GM12878 (cell line): ENCODE results near the gene UBE2G2. TPM values are rescaled to one million over a fixed set of nuclear protein-coding genes. Genes with fewer than 3 reads are reported as not detected.
A peak's percentile ranks its signal among the peaks of the same experiment; 100 is the strongest.

Source experiments
- ATAC-seq: fragments of 200-7000 bp; cut with Tn5 transposase; 3 replicates; pipeline ENCODE4 v1.9.1; 2020; ENCODE audit warnings: mild to moderate bottlenecking, moderate library complexity
- BruUV-seq: library from RNA; stranded (reverse); fragments of 400-500 nt; replicated peaks from 2 replicates; lab custom pipeline; 2021; lab: Mats Ljungman, UMichigan
- CTCF ChIA-PET: fragments of 300-600 bp; sonication (Branson Sonifier 250); formaldehyde crosslinking; extraction: SDS; loops from one replicate; lab custom pipeline; 2021; ENCODE audit warnings: inconsistent platforms; lab: Yijun Ruan, JAX
- POLR2A ChIA-PET: fragments of 350-600 bp; formaldehyde crosslinking; extraction: SDS; loops from one replicate; lab custom pipeline; 2021; ENCODE audit warnings: inconsistent platforms; lab: Charles Lee
- RAD21 ChIA-PET: fragments of 300-600 bp; sonication (Branson Sonifier 250); formaldehyde crosslinking; loops from one replicate; lab custom pipeline; 2023; ENCODE audit warnings: antibody characterized with exemption; ENCODE audit not compliant: unreplicated experiment; lab: Charles Lee
- SMC1A ChIA-PET: fragments of 300-600 bp; sonication (Branson Sonifier 250); formaldehyde crosslinking; loops from one replicate; lab custom pipeline; 2023; ENCODE audit not compliant: unreplicated experiment, uncharacterized antibody; lab: Charles Lee
- DNase-seq: peaks from one replicate; pipeline ENCODE4 v3.0.0-alpha.2; 2011; ENCODE audit warnings: low read depth, low spot score
- FAIRE-seq: peaks from 3 replicates; lab custom pipeline; 2011; peaks lifted over from hg19 to GRCh38; lab: Jason Lieb, UNC
- H2AFZ ChIP-seq: 2 replicates; pipeline ENCODE4 v1.6.0; 2011; ENCODE audit warnings: low read depth, low read length, control low read depth; ENCODE audit not compliant: control insufficient read depth
- H3K27ac ChIP-seq: 2 replicates; pipeline ENCODE4 v1.5.1; 2011; ENCODE audit warnings: control low read depth; ENCODE audit not compliant: control insufficient read depth, insufficient read depth
- H3K27me3 ChIP-seq, 2 experiments: replicated peaks in 1 of 2; 2 replicates each; pipeline versions ENCODE4 v1.6.0 to v1.6.1; 2011; ENCODE audit warnings: low read length in 1 of 2; ENCODE audit not compliant: control insufficient read depth in 2 of 2, insufficient read depth in 2 of 2
- H3K36me3 ChIP-seq, 2 experiments: 2 replicates each; pipeline ENCODE4 v1.5.1; 2011; ENCODE audit warnings: low read length in 1 of 2; ENCODE audit not compliant: control insufficient read depth in 2 of 2, insufficient read depth in 2 of 2
- H3K4me1 ChIP-seq: 2 replicates; pipeline ENCODE4 v1.6.1; 2011; ENCODE audit warnings: mild to moderate bottlenecking, low read length, moderate library complexity, mixed read lengths; ENCODE audit not compliant: control insufficient read depth, insufficient read depth
- H3K4me2 ChIP-seq: 2 replicates; pipeline ENCODE4 v1.6.0; 2011; ENCODE audit warnings: control low read depth; ENCODE audit not compliant: control insufficient read depth, insufficient read depth
- H3K4me3 ChIP-seq: fragments of 200-600 bp; sonication (generic); 2 replicates; pipeline ENCODE4 v1.5.1; 2016
- H3K79me2 ChIP-seq: 2 replicates; pipeline ENCODE4 v1.6.0; 2011; ENCODE audit warnings: low read length; ENCODE audit not compliant: control insufficient read depth, insufficient read depth
- H3K9ac ChIP-seq: 2 replicates; pipeline ENCODE4 v1.8.0; 2011; ENCODE audit warnings: low read length, control low read depth, mixed read lengths; ENCODE audit not compliant: control insufficient read depth, insufficient read depth
- H3K9me3 ChIP-seq: replicated peaks from 3 replicates; pipeline ENCODE4 v1.5.1; 2011; ENCODE audit warnings: mild to moderate bottlenecking, low read length; ENCODE audit not compliant: control insufficient read depth, insufficient read depth
- H4K20me1 ChIP-seq: 2 replicates; pipeline ENCODE4 v1.6.0; 2011; ENCODE audit not compliant: control insufficient read depth, insufficient read depth
- CTCF ChIP-seq, 3 experiments: IDR thresholded peaks in 2 of 3; conservative IDR thresholded peaks in 1 of 3; 2 replicates each; pipeline ENCODE4 v1.5.1; 2011; ENCODE audit warnings: low read depth in 3 of 3, low read length in 3 of 3, mild to moderate bottlenecking in 3 of 3, control low read depth in 2 of 3, moderate library complexity in 2 of 3, inconsistent platforms in 1 of 3, mixed read lengths in 1 of 3; ENCODE audit not compliant: control insufficient read depth in 2 of 3, insufficient read depth in 1 of 3; ENCODE audit errors: extremely low read depth in 1 of 3
- HSF1 ChIP-seq: fragments of 150-350 bp; IDR thresholded peaks from 2 replicates; pipeline ENCODE4 v1.6.1; 2014; ENCODE audit warnings: mild to moderate bottlenecking, low read depth, low read length
- MEF2B ChIP-seq: fragments of 450-650 bp; IDR thresholded peaks from 2 replicates; pipeline ENCODE4 v1.6.1; 2018; ENCODE audit warnings: mild to moderate bottlenecking, moderate library complexity; ENCODE audit not compliant: partially characterized antibody, poor library complexity, severe bottlenecking
- MLLT1 ChIP-seq: fragments of 450-650 bp; IDR thresholded peaks from 2 replicates; pipeline ENCODE4 v1.6.1; 2016; ENCODE audit warnings: mild to moderate bottlenecking
- POU2F2 ChIP-seq: IDR thresholded peaks from 3 replicates; pipeline ENCODE4 v1.6.1; 2011; ENCODE audit warnings: low read depth, mild to moderate bottlenecking, low read length, borderline replicate concordance
- RFX5 ChIP-seq: IDR thresholded peaks from 2 replicates; pipeline ENCODE4 v1.6.1; 2011; ENCODE audit warnings: low read depth, low read length, improper control_type of control experiment
- SMAD1 ChIP-seq: fragments of 450-650 bp; IDR thresholded peaks from 2 replicates; pipeline ENCODE4 v1.6.1; 2018; ENCODE audit warnings: mild to moderate bottlenecking, low read depth; ENCODE audit not compliant: partially characterized antibody
- WGBS: methylation state at CpG from one replicate; pipeline ENCODE4 v1.1.6; 2016; ENCODE audit warnings: low lambda C conversion rate; ENCODE audit not compliant: insufficient replicate concordance, insufficient coverage; ENCODE audit errors: missing lambda C conversion rate; 5-methylcytosine and 5-hydroxymethylcytosine counted together
- in situ Hi-C: fragments of 300-500 bp; cut with MboI; formaldehyde crosslinking; loops from 9 replicates; pipeline ENCODE4 v1.14.3; 2018; ENCODE audit warnings: mixed read lengths
- intact Hi-C: fragments of 100-400 bp; cut with micrococcal nuclease; formaldehyde crosslinking; loops from one replicate; pipeline ENCODE4 v1.14.2; 2022; ENCODE audit not compliant: unreplicated experiment
- polyA plus RNA-seq, 11 experiments: library from polyadenylated mRNA; depleted of rRNA in 4 of 11; unstranded in 6 of 11; stranded (reverse) in 5 of 11; fragments of >200 nt; fragmentation: Nextera tagmentation in 4 of 11; fragmentation: Illumina TruSeq in 1 of 11; extraction: Ambion mirVana in 4 of 11; extraction: Trizol in 1 of 11; gene quantifications; 1 replicate in 1 of 11; 2 replicates in 10 of 11; pipeline versions ENCODE4 v1.2.1 to v1.2.3, GENCODE V29; 2011 to 2016; ENCODE audit warnings: inconsistent platforms in 2 of 11, missing spikeins in 2 of 11, low read depth in 1 of 11
- total RNA-seq, 4 experiments: library from RNA; depleted of rRNA in 3 of 4; stranded (reverse); fragments of >200 nt in 3 of 4; fragmentation: Illumina TruSeq in 1 of 4; extraction: Trizol in 1 of 4; gene quantifications; 2 replicates each; pipeline versions ENCODE4 v1.2.1 to v1.2.3, GENCODE V29; 2013 to 2021

The UBE2G2 gene
- total and polyA plus RNA-seq, 10 of the 15 experiments (the other 5 are each of a cell fraction or from before 2014, with no cell fraction given), result 27.0 to 139 (median 75.9) TPM

GRCh38 chr21:44800103-44800502 is 1.5 kb downstream of the UBE2G2 start:
- TF ChIP-seq CTCF (IDR thresholded peaks at IDR 0.05 in 2 of 3, conservative IDR thresholded peaks at IDR 0.05 in 1 of 3; ENCODE audit: control insufficient read depth in 2 of 3, extremely low read depth in 1 of 3, insufficient read depth in 1 of 3, low read depth in 3 of 3, low read length in 3 of 3), result peak; percentile 18 to 40 (median 37); a peak in 3 of 6 replicates
- no peak for TF ChIP-seq HSF1
- TF ChIP-seq RFX5, result no peak
- peak; percentile 61 for TF ChIP-seq MLLT1
- no peak for TF ChIP-seq POU2F2
- TF ChIP-seq SMAD1, result no peak
- no peak for TF ChIP-seq MEF2B
- TF ChIP-seq, all 136 proteins: peak for 2
- H3K4me1 ChIP-seq, result peaks cover 12% of the 10 kb centered on the region
- no peaks in the 10 kb centered on the region for H3K27me3 ChIP-seq
- DNase-seq (no peak), ATAC-seq (no peak), FAIRE-seq (no peak)
- H4K20me1 ChIP-seq, result no peaks in the 10 kb centered on the region
- no peak overlapping the region for H3K27ac ChIP-seq
- CTCF ChIA-PET, result interaction anchor here (0.8 to 5.0 kb wide), 19 partner anchors 8 to 338 kb away, joined by 3 to 67 read pairs (median 5); partner anchors contain the start of gene PTTG1IP
- no TSS peak for BruUV-seq
- no peak overlapping the region; the same call in 1 of the 2 replicates for H3K9ac ChIP-seq
- no peak overlapping the region for H2AFZ ChIP-seq
- H3K4me2 ChIP-seq, result peak overlapping the region; percentile 72
- peaks cover 0 to 14% of the 10 kb centered on the region in 2 experiments for H3K36me3 ChIP-seq
- SMC1A ChIA-PET, result interaction anchor here (1.1 to 4.8 kb wide), 8 partner anchors 11 to 331 kb away, joined by 3 to 33 read pairs (median 8); partner anchors contain the start of gene PTTG1IP
- WGBS, result 62% methylated on average over 12 of the region's 12 CpGs
- in situ Hi-C loops, result no loop called here
- H3K4me3 ChIP-seq, result peak overlapping the region; percentile 72
- POLR2A ChIA-PET, result interaction anchor here (0.6 to 2.8 kb wide), 3 partner anchors 75 to 127 kb away, joined by 5 to 15 read pairs (median 6); partner anchors contain the start of gene PTTG1IP
- peaks cover 63% of the 10 kb centered on the region for H3K79me2 ChIP-seq
- intact Hi-C loops, result loop anchor here (5.0 to 10.0 kb wide), 3 partner anchors 72 to 335 kb away; partner anchors contain the start of gene PTTG1IP
- H3K9me3 ChIP-seq, result no peaks in the 10 kb centered on the region
- RAD21 ChIA-PET, result interaction anchor here (0.8 to 4.0 kb wide), 10 partner anchors 15 to 329 kb away, joined by 3 to 35 read pairs (median 7); partner anchors contain the start of gene PTTG1IP
